Retinal pigment epithelial cell (primary cell): ENCODE measurements around the gene YBX3.

Experiments used
- DNase-seq: peaks from one replicate; pipeline ENCODE4 v3.0.0-alpha.2; 2010; ENCODE audit warnings: low read depth
- H3K4me3 ChIP-seq: 2 replicates; pipeline ENCODE4 v1.5.1; 2011; ENCODE audit warnings: mild to moderate bottlenecking, low read length, control low read depth, moderate library complexity
- CTCF ChIP-seq: conservative IDR thresholded peaks from 2 replicates; pipeline ENCODE4 v1.5.1; 2011; ENCODE audit warnings: low read depth, low read length, control low read depth, inconsistent platforms

The YBX3 gene

GRCh38 chr12:10701843-10702242 is 21.3 kb downstream of the YBX3 start:
- H3K4me3 ChIP-seq, result no peak overlapping the region
- no peak for DNase-seq
- no peak for TF ChIP-seq CTCF

- no peak for DNase-seq
- TF ChIP-seq CTCF, result no peak
- no peak overlapping the region for H3K4me3 ChIP-seq
Measured at GRCh38 chr12:10701131-10701681, 21.9 kb downstream of the YBX3 start.

- TF ChIP-seq CTCF, result no peak
- DNase-seq, result no peak
- no peak overlapping the region for H3K4me3 ChIP-seq
Measured at GRCh38 chr12:10700581-10700980, 22.5 kb downstream of the YBX3 start.

- DNase-seq, result no peak
- no peak for TF ChIP-seq CTCF
- no peak overlapping the region for H3K4me3 ChIP-seq
Measured at GRCh38 chr12:10697862-10698261, 25.3 kb downstream of the YBX3 start.

GRCh38 chr12:10697156-10697555 is 26.0 kb downstream of the YBX3 start:
- DNase-seq, result no peak
- no peak overlapping the region for H3K4me3 ChIP-seq
- TF ChIP-seq CTCF, result no peak

- no peak for DNase-seq
- H3K4me3 ChIP-seq, result no peak overlapping the region
- TF ChIP-seq CTCF, result no peak
Measured at GRCh38 chr12:10690906-10691305, 32.2 kb downstream of the YBX3 start.

- no peak overlapping the region for H3K4me3 ChIP-seq
- no peak for DNase-seq
- no peak for TF ChIP-seq CTCF
Measured at GRCh38 chr12:10689146-10689545, 34.0 kb downstream of the YBX3 start.
